Endothelial cell of umbilical vein (primary cell): ENCODE data around the gene SLTM. TPM values are rescaled to one million over a fixed set of nuclear protein-coding genes. Genes with fewer than 3 reads are reported as not detected.

ENCODE experiments used
- BruUV-seq: library from RNA; stranded (reverse); fragments of 400-500 nt; replicated peaks from 2 replicates; lab custom pipeline; 2021; lab: Mats Ljungman, UMichigan
- CTCF ChIA-PET: fragments of 300-600, 350-600 bp; sonication (Branson Sonifier 250); formaldehyde crosslinking; loops from one replicate; lab custom pipeline; 2021; ENCODE audit warnings: antibody characterized with exemption, inconsistent platforms; lab: Charles Lee
- POLR2A ChIA-PET: fragments of 300-600, 350-600 bp; sonication (Branson Sonifier 250); formaldehyde crosslinking; loops from one replicate; lab custom pipeline; 2021; ENCODE audit warnings: antibody characterized with exemption, inconsistent platforms; lab: Charles Lee
- DNase-seq: peaks from one replicate; pipeline ENCODE4 v3.0.0-alpha.2; 2011; ENCODE audit warnings: low read depth, low spot score
- FAIRE-seq: peaks from 2 replicates; lab custom pipeline; 2011; peaks lifted over from hg19 to GRCh38; lab: Jason Lieb, UNC
- H2AFZ ChIP-seq: 2 replicates; pipeline ENCODE4 v1.6.0; 2012; ENCODE audit warnings: low read depth, low read length, control low read depth, inconsistent platforms
- H3K27ac ChIP-seq: 2 replicates; pipeline ENCODE4 v1.5.1; 2011; ENCODE audit warnings: low read depth, mild to moderate bottlenecking, control low read depth, low read length, moderate library complexity; ENCODE audit not compliant: insufficient read depth
- H3K27me3 ChIP-seq, 2 experiments: 2 replicates each; pipeline versions ENCODE4 v1.6.0 to v1.6.1; 2011; ENCODE audit warnings: low read length in 2 of 2, mixed read lengths in 1 of 2; ENCODE audit not compliant: control insufficient read depth in 2 of 2, insufficient read depth in 2 of 2
- H3K36me3 ChIP-seq, 2 experiments: 2 replicates in 1 of 2; 3 replicates in 1 of 2; pipeline ENCODE4 v1.5.1; 2011; ENCODE audit warnings: low read length in 2 of 2, mild to moderate bottlenecking in 1 of 2, moderate library complexity in 1 of 2; ENCODE audit not compliant: control insufficient read depth in 2 of 2, insufficient read depth in 2 of 2; ENCODE audit errors: extremely low read depth in 1 of 2
- H3K4me1 ChIP-seq: 3 replicates; pipeline ENCODE4 v1.5.1; 2011; ENCODE audit warnings: mild to moderate bottlenecking, low read length; ENCODE audit not compliant: control insufficient read depth, insufficient read depth; ENCODE audit errors: extremely low read depth
- H3K4me2 ChIP-seq: 2 replicates; pipeline ENCODE4 v1.6.1; 2011; ENCODE audit warnings: low read length, control low read depth, mixed read lengths; ENCODE audit not compliant: insufficient read depth
- H3K4me3 ChIP-seq, 3 experiments: fragments of 200-600 bp in 1 of 3; sonication (generic), shearing (Covaris generic) in 1 of 3; replicated peaks in 1 of 3; 2 replicates each; pipeline ENCODE4 v1.5.1; 2011 to 2016; ENCODE audit warnings: control low read depth in 3 of 3, low read length in 3 of 3, mild to moderate bottlenecking in 2 of 3, inconsistent platforms in 1 of 3, low read depth in 1 of 3, moderate library complexity in 1 of 3; ENCODE audit not compliant: insufficient read depth in 1 of 3
- H3K79me2 ChIP-seq: 2 replicates; pipeline ENCODE4 v1.6.0; 2012; ENCODE audit warnings: low read length, inconsistent platforms; ENCODE audit not compliant: control insufficient read depth, insufficient read depth
- H3K9ac ChIP-seq: replicated peaks from 2 replicates; pipeline ENCODE3; 2011; ENCODE audit warnings: low read length, control low read depth; ENCODE audit not compliant: insufficient read depth; ENCODE audit errors: extremely low read depth
- H3K9me1 ChIP-seq: replicated peaks from 3 replicates; pipeline ENCODE4 v1.6.0; 2011; ENCODE audit warnings: mild to moderate bottlenecking, low read length; ENCODE audit not compliant: control insufficient read depth, insufficient read depth; ENCODE audit errors: extremely low read depth
- H3K9me3 ChIP-seq: replicated peaks from 2 replicates; pipeline ENCODE4 v1.5.1; 2012; ENCODE audit warnings: low read length, inconsistent platforms; ENCODE audit not compliant: control insufficient read depth, insufficient read depth
- H4K20me1 ChIP-seq: replicated peaks from 2 replicates; pipeline ENCODE3; 2011; ENCODE audit warnings: mild to moderate bottlenecking, low read length; ENCODE audit not compliant: control insufficient read depth, insufficient read depth; ENCODE audit errors: extremely low read depth
- EZH2 ChIP-seq: IDR thresholded peaks from 2 replicates; pipeline ENCODE4 v1.6.1; 2012; ENCODE audit warnings: borderline replicate concordance, low read depth, mild to moderate bottlenecking, moderate library complexity, low read length, inconsistent platforms; ENCODE audit not compliant: severe bottlenecking
- FOS ChIP-seq: IDR thresholded peaks from 2 replicates; pipeline ENCODE4 v1.6.1; 2011; ENCODE audit warnings: mild to moderate bottlenecking, low read length, moderate library complexity, borderline replicate concordance; ENCODE audit not compliant: insufficient read depth
- GATA2 ChIP-seq: IDR thresholded peaks from 2 replicates; pipeline ENCODE4 v1.7.0; 2011; ENCODE audit warnings: low read depth, mild to moderate bottlenecking, moderate library complexity, mixed read lengths, low read length; ENCODE audit not compliant: insufficient read length, insufficient read depth
- JUN ChIP-seq: IDR thresholded peaks from 2 replicates; pipeline ENCODE4 v1.6.1; 2011; ENCODE audit warnings: borderline replicate concordance, low read depth; ENCODE audit not compliant: insufficient read length, insufficient read depth
- MYC ChIP-seq: IDR thresholded peaks from one replicate; pipeline ENCODE4 v1.6.1; 2011; ENCODE audit warnings: mild to moderate bottlenecking, low read depth, low read length
- POLR2A ChIP-seq: IDR thresholded peaks from 2 replicates; pipeline ENCODE4 v1.6.1; 2012; ENCODE audit warnings: low read depth, mild to moderate bottlenecking, control low read depth, low read length
- POLR2AphosphoS5 ChIP-seq: IDR thresholded peaks from 2 replicates; pipeline ENCODE4 v1.6.1; 2012; ENCODE audit warnings: low read depth, mild to moderate bottlenecking, control low read depth, low read length, moderate library complexity; ENCODE audit not compliant: insufficient read depth
- dilution Hi-C: fragments of 300-500 bp; cut with MboI; formaldehyde crosslinking; loops from one replicate; pipeline ENCODE4 v1.15.0; 2019; ENCODE audit warnings: low sequenced_read_pairs; ENCODE audit not compliant: extremely low pct_ligation_motif_present
- intact Hi-C: fragments of 100-400 bp; cut with micrococcal nuclease; formaldehyde crosslinking; loops from one replicate; pipeline ENCODE4 v1.10.0; 2022
- polyA plus RNA-seq, 4 experiments: library from polyadenylated mRNA; depleted of rRNA in 3 of 4; stranded (reverse) in 3 of 4; unstranded in 1 of 4; fragments of >200 nt; gene quantifications; 2 replicates each; pipeline versions ENCODE4 v1.2.1 to v1.2.3, GENCODE V29; 2011 to 2012; ENCODE audit warnings: missing spikeins in 1 of 4
- total RNA-seq: library from RNA; stranded (reverse); gene quantifications from 2 replicates; pipeline ENCODE4 v1.2.3, GENCODE V29; 2021
- TF ChIP-seq, protein P1 (sequence below): IDR thresholded peaks from 2 replicates; pipeline ENCODE4 v1.6.1; 2011; ENCODE audit not compliant: insufficient read depth, insufficient read length
- TF ChIP-seq, protein P2 (sequence below), 2 donors: IDR thresholded peaks; 1 replicate in 1 of 2; 2 replicates in 1 of 2; pipeline ENCODE4 v1.5.1; 2011; ENCODE audit warnings: low read length in 2 of 2, mild to moderate bottlenecking in 2 of 2, moderate library complexity in 2 of 2, control low read depth in 1 of 2, inconsistent platforms in 1 of 2, low read depth in 1 of 2; ENCODE audit not compliant: insufficient read depth in 1 of 2; ENCODE audit errors: extremely low read depth in 1 of 2

Gene SLTM
- total and polyA plus RNA-seq, 2 donors (not counting 3 experiments of a cell fraction or from before 2014, with no cell fraction given), result 28.1 to 93.0 TPM

DNA sequence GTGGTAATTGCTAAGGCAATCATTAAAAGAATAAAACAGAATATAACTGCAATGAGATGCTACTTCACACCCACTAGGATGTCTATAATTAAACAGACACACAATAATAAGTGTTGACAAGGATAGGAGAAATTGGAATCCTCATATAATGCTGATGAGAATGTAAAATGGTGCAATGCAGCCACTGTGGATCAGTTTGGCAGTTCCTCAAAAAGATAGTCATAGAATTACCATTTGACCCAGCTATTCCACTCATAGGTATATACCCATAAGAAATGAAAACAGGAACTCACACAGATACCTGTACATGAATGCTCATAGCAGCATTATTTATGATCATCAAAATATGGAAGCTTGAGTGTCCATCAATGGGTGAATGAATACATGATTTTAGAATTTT is 44.4 kb upstream of the SLTM start:
- Histone ChIP-seq H3K9me3 (no peaks in the 10 kb centered on the region), H2AFZ (no peak overlapping the region), H3K9me1 (no peaks in the 10 kb centered on the region), H3K4me3 (no peak overlapping the region), H4K20me1 (no peaks in the 10 kb centered on the region), H3K27ac (no peak overlapping the region), H3K9ac (no peak overlapping the region), H3K4me2 (no peak overlapping the region), H3K79me2 (no peaks in the 10 kb centered on the region), H3K4me1 (peaks cover 11% of the 10 kb centered on the region), H3K27me3 (no peaks in the 10 kb centered on the region), H3K36me3 (no peaks in the 10 kb centered on the region)
- BruUV-seq, result no TSS peak
- ChIA-PET CTCF (interaction anchor here (0.8 to 3.1 kb wide), 2 partner anchors 515 to 522 kb away, joined by 3 to 28 read pairs; no protein-coding TSS in a partner anchor), POLR2A (no interaction called here)
- intact Hi-C loops (no loop called here), dilution Hi-C loops (no loop called here)
- TF ChIP-seq JUN (no peak), POLR2A (no peak), FOS (no peak), MYC (no peak), POLR2AphosphoS5 (no peak), EZH2 (no peak), GATA2 (no peak)
- TF ChIP-seq, protein P1, sequence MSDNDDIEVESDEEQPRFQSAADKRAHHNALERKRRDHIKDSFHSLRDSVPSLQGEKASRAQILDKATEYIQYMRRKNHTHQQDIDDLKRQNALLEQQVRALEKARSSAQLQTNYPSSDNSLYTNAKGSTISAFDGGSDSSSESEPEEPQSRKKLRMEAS, result no peak
- TF ChIP-seq, protein P2, sequence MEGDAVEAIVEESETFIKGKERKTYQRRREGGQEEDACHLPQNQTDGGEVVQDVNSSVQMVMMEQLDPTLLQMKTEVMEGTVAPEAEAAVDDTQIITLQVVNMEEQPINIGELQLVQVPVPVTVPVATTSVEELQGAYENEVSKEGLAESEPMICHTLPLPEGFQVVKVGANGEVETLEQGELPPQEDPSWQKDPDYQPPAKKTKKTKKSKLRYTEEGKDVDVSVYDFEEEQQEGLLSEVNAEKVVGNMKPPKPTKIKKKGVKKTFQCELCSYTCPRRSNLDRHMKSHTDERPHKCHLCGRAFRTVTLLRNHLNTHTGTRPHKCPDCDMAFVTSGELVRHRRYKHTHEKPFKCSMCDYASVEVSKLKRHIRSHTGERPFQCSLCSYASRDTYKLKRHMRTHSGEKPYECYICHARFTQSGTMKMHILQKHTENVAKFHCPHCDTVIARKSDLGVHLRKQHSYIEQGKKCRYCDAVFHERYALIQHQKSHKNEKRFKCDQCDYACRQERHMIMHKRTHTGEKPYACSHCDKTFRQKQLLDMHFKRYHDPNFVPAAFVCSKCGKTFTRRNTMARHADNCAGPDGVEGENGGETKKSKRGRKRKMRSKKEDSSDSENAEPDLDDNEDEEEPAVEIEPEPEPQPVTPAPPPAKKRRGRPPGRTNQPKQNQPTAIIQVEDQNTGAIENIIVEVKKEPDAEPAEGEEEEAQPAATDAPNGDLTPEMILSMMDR (IDR thresholded peaks at IDR 0.05; ENCODE audit: extremely low read depth in 1 of 2, insufficient read depth in 1 of 2, low read depth in 1 of 2, low read length in 2 of 2), result no peak
- FAIRE-seq, result no peak
- DNase-seq, result no peak
